HG02973 (cell line): Measurements from ENCODE around the gene TBC1D13.
"Not testable (repeated sequence)": the region's sequence is repeated elsewhere in the genome, so short reads cannot be mapped to it uniquely, and the experiment has no call there.

ENCODE experiments used
- ATAC-seq: cut with Tn5 transposase; IDR thresholded peaks from one replicate; pipeline ENCODE4 v1.9.1; 2021; ENCODE audit warnings: moderate library complexity; ENCODE audit not compliant: unreplicated experiment

Gene TBC1D13

DNA sequence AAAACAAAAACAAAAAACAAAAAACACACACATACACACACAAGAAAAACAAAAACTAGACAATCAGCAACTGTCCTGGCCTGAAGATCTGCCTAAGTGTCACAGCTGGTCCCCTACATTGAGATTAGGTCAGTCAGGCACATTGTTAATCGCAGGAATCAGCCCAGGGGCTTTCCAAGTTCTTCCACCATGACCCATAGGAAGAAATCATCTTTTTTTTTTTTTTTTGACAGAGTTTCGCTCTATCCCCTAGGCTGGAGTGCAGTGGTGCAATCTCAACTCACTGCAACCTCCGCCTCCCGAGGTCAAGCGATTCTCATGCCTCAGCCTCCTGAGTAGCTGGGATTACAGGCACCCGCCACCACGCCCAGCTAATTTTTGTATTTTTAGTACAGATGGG, 56.1 kb downstream of the TBC1D13 start:
- ATAC-seq: not testable (repeated sequence)

DNA sequence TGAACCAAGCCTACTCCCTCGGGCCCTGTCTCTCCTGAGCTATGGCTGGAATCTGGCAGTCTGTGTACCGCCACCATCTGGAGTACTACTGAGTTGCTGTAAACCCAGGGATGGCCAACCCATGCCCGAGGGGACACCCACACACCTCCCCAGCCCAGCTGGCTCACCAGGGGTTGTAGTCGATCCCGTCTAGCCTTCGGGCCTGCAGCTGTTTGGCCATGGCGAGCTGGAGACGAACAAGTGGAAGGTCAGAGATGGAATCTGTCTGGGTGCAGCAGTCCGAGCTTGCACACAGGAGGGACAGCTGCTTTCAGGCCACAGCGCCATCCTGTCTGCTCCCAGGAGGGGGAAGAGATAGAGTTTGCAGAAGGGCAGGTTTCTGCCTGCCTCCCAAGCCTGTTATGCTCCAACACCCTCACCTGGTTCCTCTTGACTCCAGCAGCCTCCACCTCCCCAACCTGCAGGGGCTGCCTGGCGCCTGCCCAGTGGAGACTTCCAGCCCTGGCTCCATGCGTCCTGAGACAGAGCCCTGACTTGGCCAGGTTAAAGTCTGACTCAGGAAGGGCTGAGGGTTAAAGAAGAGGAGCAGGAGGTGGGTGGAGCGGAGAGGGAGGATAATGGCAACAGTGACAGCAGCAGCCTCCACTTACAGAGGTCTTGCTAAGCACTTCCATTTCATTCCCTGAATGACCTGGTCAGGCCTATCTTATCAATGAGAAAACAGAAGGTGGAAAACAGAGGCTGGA, 58.3 kb downstream of the TBC1D13 start:
- ATAC-seq: no peak

DNA sequence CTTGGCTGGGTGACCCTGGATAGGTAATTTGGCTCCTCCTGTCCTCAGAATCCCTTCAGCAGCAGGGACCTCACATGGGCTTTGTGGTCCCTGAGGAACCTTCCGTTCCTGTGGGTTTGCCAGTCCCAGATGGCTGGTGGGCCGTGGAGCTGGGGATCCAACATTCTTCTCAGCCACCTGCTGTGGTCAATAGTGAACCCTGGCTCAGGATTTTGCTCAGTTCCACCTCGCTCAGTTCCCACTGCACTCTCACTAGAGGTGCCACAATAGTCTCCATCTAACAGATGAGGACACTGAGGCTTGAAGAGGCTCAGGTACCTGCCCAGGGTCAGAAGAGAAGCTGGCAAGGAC, 59.6 kb downstream of the TBC1D13 start:
- ATAC-seq: no peak

DNA sequence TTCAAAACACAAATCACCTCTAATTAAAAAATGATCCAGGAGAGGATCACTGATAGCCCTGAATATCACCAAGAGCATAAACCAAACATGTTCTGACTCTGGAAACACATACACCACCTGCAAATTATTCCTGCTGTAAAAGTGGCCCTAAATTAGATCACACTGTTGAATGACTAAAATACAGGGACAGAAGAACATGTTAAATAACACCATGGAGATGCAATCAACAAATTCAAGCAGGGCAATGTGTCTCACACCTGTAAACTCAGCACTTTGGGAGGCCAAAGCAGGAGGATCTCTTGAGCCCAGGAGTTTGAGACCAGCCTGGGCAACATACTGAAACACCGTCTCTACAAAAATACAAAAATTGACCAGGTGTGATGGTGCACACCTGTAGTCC, 60.8 kb downstream of the TBC1D13 start:
- no peak for ATAC-seq

DNA sequence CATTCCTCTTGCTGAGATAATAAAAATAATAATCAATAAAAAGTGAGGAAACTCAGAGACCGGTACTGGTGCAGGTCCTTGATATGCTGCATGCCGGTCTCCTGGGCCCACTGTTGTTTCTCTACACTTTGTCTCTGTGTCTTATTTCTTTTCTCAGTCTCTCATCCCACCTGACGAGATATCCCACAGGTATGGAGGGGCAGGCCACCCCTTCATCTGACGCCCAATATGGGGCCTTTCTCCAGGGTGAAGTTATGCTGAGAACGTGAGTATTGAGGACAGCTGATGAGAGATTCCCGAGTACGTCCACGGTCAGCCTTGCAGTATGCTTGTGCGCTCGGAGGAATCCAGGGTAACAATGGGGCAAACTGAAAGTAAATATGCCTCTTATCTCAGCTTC, 64.0 kb downstream of the TBC1D13 start:
- ATAC-seq: not testable (repeated sequence)

DNA sequence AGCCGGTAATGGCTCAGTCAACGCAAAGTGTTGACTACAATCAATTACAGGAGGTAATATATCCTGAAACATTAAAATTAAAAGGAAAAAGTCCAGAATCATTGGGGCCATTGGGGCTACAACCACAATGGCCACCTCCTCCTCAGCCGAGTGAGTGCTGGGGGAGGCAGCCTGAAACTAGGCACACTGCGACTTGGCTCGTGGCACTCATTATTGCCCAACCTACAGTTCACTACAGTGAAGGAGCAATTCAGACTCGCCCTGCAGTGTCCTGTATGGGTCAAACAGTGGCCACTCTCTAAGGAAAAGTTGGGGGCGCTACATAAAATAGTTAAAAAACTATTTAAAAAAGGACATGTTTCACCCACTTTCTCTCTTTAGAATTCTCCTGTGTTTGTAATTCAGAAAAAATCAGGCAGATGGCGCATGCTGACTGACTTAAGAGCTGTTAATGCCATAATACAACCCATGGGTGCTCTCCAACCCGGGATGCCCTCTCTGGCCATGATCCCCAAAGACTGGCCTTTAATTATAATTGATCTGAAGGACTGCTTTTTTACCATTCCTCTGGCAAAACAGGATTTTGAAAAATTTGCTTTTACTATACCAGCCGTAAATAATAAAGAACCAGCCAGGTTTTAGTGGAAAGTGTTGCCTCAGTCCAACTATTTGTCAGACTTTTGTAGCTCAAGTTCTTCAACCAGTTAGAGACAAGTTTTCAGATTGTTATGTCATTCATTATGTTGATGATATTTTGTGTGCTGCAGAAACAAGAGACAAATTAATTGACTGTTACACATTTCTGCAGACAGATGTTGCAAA, 64.9 kb downstream of the TBC1D13 start:
- ATAC-seq: not testable (repeated sequence)

DNA sequence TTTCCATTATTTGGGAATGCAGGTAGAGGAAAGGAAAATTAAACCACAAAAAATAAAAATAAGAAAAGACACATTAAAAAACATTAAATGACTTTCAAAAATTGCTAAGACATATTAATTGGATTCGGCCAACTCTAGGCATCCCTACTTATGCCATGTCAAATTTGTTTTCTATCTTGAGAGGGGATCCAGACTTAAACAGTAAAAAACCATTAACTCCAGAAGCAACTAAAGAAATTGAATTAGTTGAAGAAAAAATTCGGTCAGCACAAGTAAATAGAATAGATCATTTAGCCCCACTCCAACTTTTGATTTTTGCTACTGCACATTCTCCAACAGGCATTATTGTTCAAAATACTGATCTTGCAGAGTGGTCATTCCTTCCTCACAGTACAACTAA, 65.6 kb downstream of the TBC1D13 start:
- ATAC-seq: not testable (repeated sequence)

DNA sequence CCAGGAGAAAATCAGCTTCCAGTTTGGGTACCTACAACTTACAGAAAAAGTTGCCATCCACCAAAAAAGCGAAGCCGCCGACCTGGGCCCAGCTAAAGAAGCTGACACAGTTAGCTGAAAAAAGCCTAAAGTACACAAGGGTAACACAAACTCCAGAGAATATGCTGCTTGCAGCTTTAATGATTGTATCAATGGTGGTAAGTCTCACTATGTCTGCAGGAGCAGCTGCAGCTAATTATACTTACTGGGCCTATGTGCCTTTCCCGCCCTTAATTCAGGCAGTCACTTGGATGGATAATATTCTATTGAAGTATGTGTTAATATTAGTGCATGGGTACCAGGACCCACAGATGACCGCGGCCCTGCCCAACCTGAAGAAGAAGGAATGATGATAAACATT, 67.4 kb downstream of the TBC1D13 start:
- ATAC-seq: not testable (repeated sequence)

DNA sequence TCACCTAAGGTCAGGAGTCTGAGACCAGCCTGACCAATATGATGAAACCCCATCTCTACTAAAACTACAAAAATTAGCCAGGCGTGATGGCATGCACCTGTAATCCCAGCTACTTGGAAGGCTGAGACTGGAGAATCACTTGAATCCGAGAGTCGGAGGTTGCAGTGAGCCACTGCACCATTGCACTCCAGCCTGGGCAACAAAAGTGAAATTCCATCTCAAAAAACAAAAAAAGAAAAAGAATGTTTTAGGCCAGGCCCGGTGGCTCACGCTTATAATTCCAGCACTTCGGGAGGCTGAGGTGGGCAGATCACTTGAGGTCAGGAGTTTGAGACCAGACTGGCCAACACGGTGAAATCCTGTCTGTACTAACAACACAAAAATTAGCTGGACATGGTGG, 71.4 kb downstream of the TBC1D13 start:
- not testable (repeated sequence) for ATAC-seq
